Hepatocyte (in vitro differentiated cells): ENCODE data around the gene PIGBOS1.

Source experiments
- EZH2 ChIP-seq: fragments of 200-600 bp; sonication (generic); IDR thresholded peaks from 2 replicates; pipeline ENCODE4 v1.6.1; 2016; ENCODE audit warnings: antibody characterized with exemption, mild to moderate bottlenecking, borderline replicate concordance
- EZH2phosphoT487 ChIP-seq: fragments of 200-600 bp; sonication (generic); IDR thresholded peaks from one replicate; pipeline ENCODE4 v1.6.1; 2018; ENCODE audit warnings: antibody characterized with exemption, mild to moderate bottlenecking, low read depth, moderate library complexity; ENCODE audit not compliant: unreplicated experiment, severe bottlenecking
- TF ChIP-seq, protein P1 (sequence below): fragments of 200-600 bp; sonication (generic); IDR thresholded peaks from 2 replicates; pipeline ENCODE4 v1.5.1; 2016; ENCODE audit warnings: antibody characterized with exemption, mild to moderate bottlenecking; ENCODE audit not compliant: poor library complexity

DNA sequence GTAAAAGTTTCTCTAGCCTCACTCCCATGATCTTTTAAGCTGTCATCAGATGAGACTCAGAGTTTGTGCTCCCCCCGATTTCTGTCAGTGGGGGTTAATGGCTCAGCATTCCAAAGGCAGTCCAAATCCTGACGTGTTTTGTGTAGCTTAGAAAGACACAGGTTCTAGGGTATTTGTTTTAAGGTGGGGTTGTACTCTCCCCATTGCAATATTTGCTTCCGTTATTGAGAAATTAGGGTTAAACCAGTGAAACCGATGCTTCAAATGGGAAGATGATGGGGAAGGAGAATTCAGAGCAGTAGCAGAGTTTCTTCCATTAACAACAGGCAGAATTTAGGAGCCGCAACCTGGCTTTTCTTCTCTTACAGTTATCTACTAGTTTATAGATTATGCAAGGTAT is 3.5 kb upstream of the PIGBOS1 start:
- TF ChIP-seq, protein P1, sequence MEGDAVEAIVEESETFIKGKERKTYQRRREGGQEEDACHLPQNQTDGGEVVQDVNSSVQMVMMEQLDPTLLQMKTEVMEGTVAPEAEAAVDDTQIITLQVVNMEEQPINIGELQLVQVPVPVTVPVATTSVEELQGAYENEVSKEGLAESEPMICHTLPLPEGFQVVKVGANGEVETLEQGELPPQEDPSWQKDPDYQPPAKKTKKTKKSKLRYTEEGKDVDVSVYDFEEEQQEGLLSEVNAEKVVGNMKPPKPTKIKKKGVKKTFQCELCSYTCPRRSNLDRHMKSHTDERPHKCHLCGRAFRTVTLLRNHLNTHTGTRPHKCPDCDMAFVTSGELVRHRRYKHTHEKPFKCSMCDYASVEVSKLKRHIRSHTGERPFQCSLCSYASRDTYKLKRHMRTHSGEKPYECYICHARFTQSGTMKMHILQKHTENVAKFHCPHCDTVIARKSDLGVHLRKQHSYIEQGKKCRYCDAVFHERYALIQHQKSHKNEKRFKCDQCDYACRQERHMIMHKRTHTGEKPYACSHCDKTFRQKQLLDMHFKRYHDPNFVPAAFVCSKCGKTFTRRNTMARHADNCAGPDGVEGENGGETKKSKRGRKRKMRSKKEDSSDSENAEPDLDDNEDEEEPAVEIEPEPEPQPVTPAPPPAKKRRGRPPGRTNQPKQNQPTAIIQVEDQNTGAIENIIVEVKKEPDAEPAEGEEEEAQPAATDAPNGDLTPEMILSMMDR, result no peak
- no peak for TF ChIP-seq EZH2
- no peak for TF ChIP-seq EZH2phosphoT487
